Natural killer cell (primary cell): ENCODE measurements around the gene TEX264. TPM values are rescaled to one million over a fixed set of nuclear protein-coding genes. Genes with fewer than 3 reads are reported as not detected.

Experiments
- ATAC-seq, 3 donors: fragments of 150-1000 bp in 2 of 3; fragments of 200-7000 bp in 1 of 3; cut with Tn5 transposase; 1 replicate in 1 of 3; 2 replicates in 2 of 3; pipeline ENCODE4 v1.10.0; 2021; ENCODE audit warnings: mild to moderate bottlenecking in 2 of 3, moderate library complexity in 2 of 3
- DNase-seq, 2 donors: peaks; one replicate each; pipeline versions ENCODE4 v3.0.0 to v3.0.0-alpha.2; 2013 to 2021; ENCODE audit warnings: mixed read lengths in 1 of 2
- H3K27ac ChIP-seq: one replicate; pipeline ENCODE4 v1.5.1; 2013; ENCODE audit warnings: mild to moderate bottlenecking, low read length
- H3K27me3 ChIP-seq: one replicate; pipeline ENCODE4 v1.6.1; 2013; ENCODE audit warnings: low read length; ENCODE audit not compliant: control insufficient read depth, insufficient read depth
- H3K36me3 ChIP-seq: one replicate; pipeline ENCODE4 v1.6.1; 2013; ENCODE audit warnings: low read length; ENCODE audit not compliant: control insufficient read depth, insufficient read depth
- H3K4me1 ChIP-seq: one replicate; pipeline ENCODE4 v1.6.1; 2013; ENCODE audit warnings: low read length; ENCODE audit not compliant: control insufficient read depth, insufficient read depth
- H3K4me3 ChIP-seq: one replicate; pipeline ENCODE4 v1.5.1; 2013; ENCODE audit warnings: low read length
- H3K9me3 ChIP-seq: one replicate; pipeline ENCODE4 v1.6.1; 2013; ENCODE audit warnings: low read length; ENCODE audit not compliant: control insufficient read depth, insufficient read depth
- H3K27ac Mint-ChIP-seq, 2 donors: one replicate each; pipeline ENCODE4 v1.8.0; 2022; ENCODE audit warnings: mild to moderate bottlenecking in 2 of 2, mixed read lengths in 2 of 2, moderate library complexity in 1 of 2
- H3K27me3 Mint-ChIP-seq, 2 donors: one replicate each; pipeline ENCODE4 v1.8.0; 2022; ENCODE audit warnings: low read depth in 2 of 2, mixed read lengths in 2 of 2
- H3K36me3 Mint-ChIP-seq: one replicate; pipeline ENCODE4 v1.8.0; 2022; ENCODE audit warnings: mixed read lengths
- H3K4me1 Mint-ChIP-seq, 2 donors: one replicate each; pipeline ENCODE4 v1.8.0; 2022; ENCODE audit warnings: mixed read lengths in 2 of 2
- H3K4me3 Mint-ChIP-seq: one replicate; pipeline ENCODE4 v1.8.0; 2022; ENCODE audit warnings: mild to moderate bottlenecking, moderate library complexity, mixed read lengths
- H3K9me3 Mint-ChIP-seq, 2 donors: one replicate each; pipeline ENCODE4 v1.8.0; 2022; ENCODE audit warnings: mixed read lengths in 2 of 2
- CTCF ChIP-seq: fragments of 200-600 bp; IDR thresholded peaks from one replicate; pipeline ENCODE4 v1.8.0; 2022; ENCODE audit warnings: antibody characterized with exemption
- WGBS: methylation state at CpG from one replicate; pipeline ENCODE4 v1.1.7; 2013; ENCODE audit warnings: missing lambda C conversion rate; ENCODE audit not compliant: insufficient coverage; 5-methylcytosine and 5-hydroxymethylcytosine counted together
- intact Hi-C: fragments of 100-400 bp; cut with micrococcal nuclease; formaldehyde crosslinking; loops from one replicate; pipeline ENCODE4 v1.14.2; 2022
- total RNA-seq, 4 donors: library from RNA; stranded (reverse); fragments of 120-200 nt in 1 of 4; gene quantifications; one replicate each; pipeline versions ENCODE4 v1.2.3 to v1.2.4, GENCODE V29; 2013 to 2022

TEX264 gene
- total RNA-seq, 3 donors from 2014 or later (not counting 1 experiment from before 2014, with no cell fraction given) = 41.1 to 46.8 (median 45.4) TPM

- ATAC-seq = no peak
- Histone ChIP-seq H3K4me3 (no peak overlapping the region), H3K36me3 (peaks cover 24% of the 10 kb centered on the region), H3K27me3 (no peaks in the 10 kb centered on the region), H3K4me1 (peaks cover 89% of the 10 kb centered on the region), H3K27ac (peak overlapping the region; percentile 57), H3K9me3 (no peaks in the 10 kb centered on the region)
- Mint-ChIP-seq H3K36me3 (no peaks in the 10 kb centered on the region), H3K9me3 (no peaks in the 10 kb centered on the region), H3K4me1 (peaks cover 63 to 83% of the 10 kb centered on the region in 2 donors), H3K4me3 (peak overlapping the region; percentile 86), H3K27me3 (no peaks in the 10 kb centered on the region), H3K27ac (peak overlapping the region; percentile 81)
- peak in 1 of 2 donors; percentile 74 for DNase-seq
- no peak for TF ChIP-seq CTCF
- WGBS = 0% methylated on average over 3 of the region's 3 CpGs
- intact Hi-C loops = no loop called here
These were observed 10.4 kb downstream of the TEX264 start for GRCh38 chr3:51681453-51681852.

- no peaks in the 10 kb centered on the region for H3K27me3 Mint-ChIP-seq
- intact Hi-C loops = loop anchor here (1.0 to 2.0 kb wide), 4 partner anchors 11 to 291 kb away; partner anchors contain the start of genes RBM15B and TEX264
- Histone ChIP-seq H3K27ac (peak overlapping the region; percentile 57), H3K9me3 (no peaks in the 10 kb centered on the region), H3K4me3 (no peak overlapping the region), H3K36me3 (peaks cover 20% of the 10 kb centered on the region), H3K27me3 (no peaks in the 10 kb centered on the region), H3K4me1 (peaks cover 94% of the 10 kb centered on the region)
- no peaks in the 10 kb centered on the region for H3K36me3 Mint-ChIP-seq
- H3K4me3 Mint-ChIP-seq = peak overlapping the region; percentile 86
- WGBS = 14% methylated on average over 4 of the region's 4 CpGs
- peaks cover 69 to 88% of the 10 kb centered on the region in 2 donors for H3K4me1 Mint-ChIP-seq
- no peaks in the 10 kb centered on the region for H3K9me3 Mint-ChIP-seq
- ATAC-seq (peak; percentile 77 to 89 (median 85)), DNase-seq (peak; percentile 64 to 93)
- H3K27ac Mint-ChIP-seq = peak overlapping the region; percentile 81
- TF ChIP-seq CTCF = peak; percentile 85
These were observed 11.0 kb downstream of the TEX264 start for GRCh38 chr3:51682079-51682478.

GRCh38 chr3:51682526-51682925, 11.5 kb downstream of the TEX264 start:
- peaks cover 20% of the 10 kb centered on the region for H3K36me3 ChIP-seq
- WGBS = 49% methylated on average over 7 of the region's 7 CpGs

More at GRCh38 chr3:51682526-51682925, 11.5 kb downstream of the TEX264 start:
- H3K4me1 Mint-ChIP-seq = peaks cover 73 to 92% of the 10 kb centered on the region in 2 donors
- H3K27me3 Mint-ChIP-seq = no peaks in the 10 kb centered on the region
- H3K9me3 Mint-ChIP-seq = no peaks in the 10 kb centered on the region
- Histone ChIP-seq H3K27ac (no peak overlapping the region), H3K27me3 (no peaks in the 10 kb centered on the region), H3K4me3 (no peak overlapping the region), H3K9me3 (no peaks in the 10 kb centered on the region), H3K4me1 (peaks cover 94% of the 10 kb centered on the region)
- ATAC-seq (no peak), DNase-seq (no peak)
- intact Hi-C loops = loop anchor here (1.0 to 2.0 kb wide), 4 partner anchors 11 to 292 kb away; partner anchors contain the start of genes RBM15B and TEX264
- H3K27ac Mint-ChIP-seq = peak overlapping the region; percentile 81
- TF ChIP-seq CTCF = no peak
- H3K36me3 Mint-ChIP-seq = no peaks in the 10 kb centered on the region
- H3K4me3 Mint-ChIP-seq = no peak overlapping the region
